ENCODE results near the gene ATG3.

ATG3 gene

GRCh38 chr3:112561734-112562529 is at the start of gene ATG3, which contains the start of gene SLC35A5:
Gene ATG3, minus strand, starts transcription at chr3:112561962. Its CDS starts 434 bp downstream, at chr3:112561528.
Gene SLC35A5, plus strand, starts transcription at chr3:112562045. Its CDS starts 1,359 bp downstream, at chr3:112563404.
- TF ChIP-seq, protein P1, sequence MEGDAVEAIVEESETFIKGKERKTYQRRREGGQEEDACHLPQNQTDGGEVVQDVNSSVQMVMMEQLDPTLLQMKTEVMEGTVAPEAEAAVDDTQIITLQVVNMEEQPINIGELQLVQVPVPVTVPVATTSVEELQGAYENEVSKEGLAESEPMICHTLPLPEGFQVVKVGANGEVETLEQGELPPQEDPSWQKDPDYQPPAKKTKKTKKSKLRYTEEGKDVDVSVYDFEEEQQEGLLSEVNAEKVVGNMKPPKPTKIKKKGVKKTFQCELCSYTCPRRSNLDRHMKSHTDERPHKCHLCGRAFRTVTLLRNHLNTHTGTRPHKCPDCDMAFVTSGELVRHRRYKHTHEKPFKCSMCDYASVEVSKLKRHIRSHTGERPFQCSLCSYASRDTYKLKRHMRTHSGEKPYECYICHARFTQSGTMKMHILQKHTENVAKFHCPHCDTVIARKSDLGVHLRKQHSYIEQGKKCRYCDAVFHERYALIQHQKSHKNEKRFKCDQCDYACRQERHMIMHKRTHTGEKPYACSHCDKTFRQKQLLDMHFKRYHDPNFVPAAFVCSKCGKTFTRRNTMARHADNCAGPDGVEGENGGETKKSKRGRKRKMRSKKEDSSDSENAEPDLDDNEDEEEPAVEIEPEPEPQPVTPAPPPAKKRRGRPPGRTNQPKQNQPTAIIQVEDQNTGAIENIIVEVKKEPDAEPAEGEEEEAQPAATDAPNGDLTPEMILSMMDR (IDR thresholded peaks at IDR 0.05; ENCODE audit: borderline replicate concordance, insufficient read depth, low read depth, low read length), result 0 out of 2 replicates have a peak, but pooled peaks have one; percentile 17
- H3K4me3 ChIP-seq (ENCODE audit: low read depth, low read length), result peak within 1 kb of the TSS; percentile 90

DNA sequence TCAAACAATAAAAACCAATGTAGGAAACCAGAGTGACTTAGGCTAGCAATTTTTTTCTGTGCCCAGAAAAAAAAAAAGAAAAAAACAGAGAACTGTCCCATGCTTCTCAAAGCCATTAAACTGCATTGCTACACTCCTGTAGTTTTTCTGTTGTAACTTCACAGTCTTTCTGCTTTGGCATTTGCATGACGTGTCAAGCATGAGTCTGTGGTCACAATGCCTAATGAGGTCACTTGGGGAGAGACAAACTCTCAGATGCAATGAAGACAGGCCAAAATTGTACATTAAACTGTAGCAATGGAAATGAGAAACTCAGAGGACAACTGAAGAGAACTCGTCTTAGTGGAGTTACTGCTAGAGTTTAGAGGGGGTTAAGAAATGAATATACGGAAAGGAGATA is 48.4 kb upstream of the ATG3 start:
- H3K4me3 ChIP-seq (ENCODE audit: low read depth, low read length), result no peak overlapping the region
- TF ChIP-seq, protein P1 (IDR thresholded peaks at IDR 0.05; ENCODE audit: borderline replicate concordance, insufficient read depth, low read depth, low read length), result no peak

DNA sequence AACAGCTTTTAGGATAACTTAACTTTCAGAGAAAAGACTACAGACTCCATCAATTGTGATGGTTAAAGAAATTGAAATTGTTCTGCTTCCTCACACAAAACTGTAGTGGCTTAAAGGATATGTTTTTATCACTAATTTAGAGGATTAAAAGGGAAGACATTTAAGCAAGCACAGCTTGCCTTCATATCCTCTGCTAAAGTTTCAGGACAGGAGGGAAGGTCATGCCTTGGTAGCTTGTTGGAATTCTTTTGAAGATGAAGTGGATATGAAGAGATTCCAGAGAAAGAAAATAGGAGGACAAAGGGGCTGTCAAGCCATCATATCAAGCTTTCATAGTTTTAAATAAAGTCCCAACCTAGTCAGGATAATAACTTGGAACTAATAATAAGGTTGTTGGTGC is 46.1 kb upstream of the ATG3 start:
- no peak overlapping the region for H3K4me3 ChIP-seq (ENCODE audit: low read depth, low read length)
- TF ChIP-seq, protein P1 (IDR thresholded peaks at IDR 0.05; ENCODE audit: borderline replicate concordance, insufficient read depth, low read depth, low read length), result no peak

DNA sequence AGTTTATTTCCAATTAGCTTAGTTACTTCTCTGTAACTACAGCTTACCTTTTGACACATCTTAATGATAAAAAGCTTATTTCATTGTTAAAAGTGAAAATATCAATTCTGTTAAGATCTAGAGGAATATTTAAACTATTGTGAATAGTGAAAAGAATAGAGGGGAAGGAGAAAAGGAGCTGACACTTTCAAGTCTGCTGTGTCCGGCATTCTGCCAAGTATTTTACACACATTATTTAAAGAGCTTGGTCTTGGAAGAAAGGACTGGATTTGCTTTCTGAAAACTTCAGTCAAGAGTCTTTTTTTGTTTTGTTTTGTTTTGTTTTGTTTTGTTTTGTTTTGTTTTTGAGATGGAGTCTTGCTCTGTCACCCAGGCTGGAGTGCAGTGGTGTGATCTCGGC is 44.3 kb upstream of the ATG3 start:
- H3K4me3 ChIP-seq (ENCODE audit: low read depth, low read length), result no peak overlapping the region
- TF ChIP-seq, protein P1 (IDR thresholded peaks at IDR 0.05; ENCODE audit: borderline replicate concordance, insufficient read depth, low read depth, low read length), result no peak

DNA sequence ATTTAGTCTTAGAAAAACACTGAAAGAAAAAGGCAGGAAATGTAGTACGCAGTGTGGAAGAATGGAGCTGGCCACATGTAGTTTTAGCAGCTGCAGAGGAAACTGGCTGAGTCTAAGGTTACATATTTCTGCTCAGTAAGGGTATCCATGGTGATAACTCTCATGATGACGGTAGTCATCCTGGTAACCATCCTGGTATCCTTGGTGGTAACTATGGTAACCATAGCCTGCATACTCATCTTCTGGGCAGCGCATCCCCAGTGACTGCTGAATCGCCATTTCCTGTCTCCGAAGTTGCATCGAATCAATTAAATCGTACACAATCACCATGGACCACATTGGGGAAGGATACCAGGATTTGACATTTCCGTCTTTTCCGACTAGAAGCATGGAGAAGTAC is 43.5 kb upstream of the ATG3 start:
- TF ChIP-seq, protein P1 (IDR thresholded peaks at IDR 0.05; ENCODE audit: borderline replicate concordance, insufficient read depth, low read depth, low read length), result no peak

DNA sequence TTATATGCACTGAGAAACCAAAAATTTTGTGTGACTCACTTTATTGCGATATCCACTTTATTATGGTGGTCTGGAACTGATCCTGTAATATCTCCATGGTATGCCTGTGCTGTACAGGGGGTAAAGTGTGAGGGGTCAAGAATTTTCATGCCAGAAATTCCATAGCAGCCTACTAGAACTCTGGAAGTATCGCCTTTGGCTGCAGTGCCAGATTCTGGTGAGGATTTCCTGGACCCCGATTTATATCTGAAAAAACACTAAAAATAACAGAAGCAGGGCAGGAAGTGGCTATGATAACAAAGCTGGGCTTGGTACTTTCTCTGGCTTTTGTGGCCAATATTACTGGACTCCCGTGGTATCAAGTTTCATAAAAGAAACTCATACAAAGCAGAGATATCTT is 42.8 kb upstream of the ATG3 start:
- TF ChIP-seq, protein P1 (IDR thresholded peaks at IDR 0.05; ENCODE audit: borderline replicate concordance, insufficient read depth, low read depth, low read length), result no peak
- H3K4me3 ChIP-seq (ENCODE audit: low read depth, low read length), result no peak overlapping the region

More for the DNA sequence above, 43.5 kb upstream of the ATG3 start:
- no peak overlapping the region for H3K4me3 ChIP-seq (ENCODE audit: low read depth, low read length)
